T-helper 22 cell (primary cell): ENCODE data around the gene ADCY2.

Experiments
- DNase-seq: peaks from one replicate; pipeline ENCODE4 v3.0.0-alpha.2; 2020; ENCODE audit warnings: low read depth

Gene ADCY2

DNA sequence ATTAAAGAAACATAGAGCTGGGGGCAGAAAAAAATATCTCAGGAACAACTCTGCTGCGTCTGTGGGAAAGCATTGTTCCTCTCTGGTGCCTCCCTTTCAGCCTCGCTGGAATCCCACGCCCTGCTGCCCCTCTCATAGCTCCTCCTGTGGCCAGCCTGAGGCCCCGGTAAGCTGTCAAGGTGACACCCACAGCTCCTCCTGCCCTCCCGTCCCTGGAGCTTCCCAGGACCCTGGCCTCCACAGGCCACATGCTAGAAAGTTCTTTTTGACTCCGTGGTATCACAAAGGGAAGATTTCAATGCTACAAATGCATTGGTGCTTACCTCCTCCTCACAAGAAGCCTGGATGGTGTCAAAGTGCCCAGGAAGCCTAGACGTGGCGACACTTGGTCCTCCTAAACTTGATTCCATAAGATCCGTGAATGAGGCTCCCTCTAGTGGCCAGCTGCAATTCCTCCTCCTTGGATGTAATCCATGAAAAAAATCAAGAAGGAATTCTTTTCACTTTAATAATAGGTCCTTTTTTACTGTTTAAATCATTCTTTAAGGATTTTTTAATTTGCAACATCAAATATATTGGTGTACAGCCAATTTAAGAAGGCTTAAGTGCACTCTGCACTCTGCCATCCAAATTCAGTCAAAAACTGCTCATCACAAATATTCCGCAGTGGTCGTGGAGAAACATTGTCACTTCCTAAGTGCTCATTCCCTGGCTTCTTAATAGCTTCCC lies 350.1 kb downstream of the ADCY2 start:
- no peak for DNase-seq

DNA sequence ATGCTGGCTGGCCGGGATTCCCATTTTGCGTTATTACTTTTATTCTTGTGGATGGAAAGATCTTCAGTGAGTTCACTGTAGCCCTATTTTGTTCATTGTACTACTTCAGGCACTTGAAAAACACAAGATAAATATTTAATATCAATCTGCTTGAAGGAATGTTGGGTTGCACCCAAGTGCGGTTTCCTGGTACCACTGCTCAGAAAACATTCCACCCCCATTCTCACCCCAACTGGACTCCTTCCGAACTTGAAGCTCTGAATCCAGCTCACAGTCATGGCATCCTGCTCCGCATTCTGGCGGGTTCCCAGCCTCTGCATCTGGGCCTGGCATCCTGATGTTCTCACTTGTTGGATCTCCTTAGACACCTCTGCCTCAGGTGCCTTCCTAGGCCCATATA lies 351.8 kb downstream of the ADCY2 start:
- no peak for DNase-seq

- DNase-seq, result no peak
Observed at GRCh38 chr5:7749626-7750025, 353.7 kb downstream of the ADCY2 start.

DNA sequence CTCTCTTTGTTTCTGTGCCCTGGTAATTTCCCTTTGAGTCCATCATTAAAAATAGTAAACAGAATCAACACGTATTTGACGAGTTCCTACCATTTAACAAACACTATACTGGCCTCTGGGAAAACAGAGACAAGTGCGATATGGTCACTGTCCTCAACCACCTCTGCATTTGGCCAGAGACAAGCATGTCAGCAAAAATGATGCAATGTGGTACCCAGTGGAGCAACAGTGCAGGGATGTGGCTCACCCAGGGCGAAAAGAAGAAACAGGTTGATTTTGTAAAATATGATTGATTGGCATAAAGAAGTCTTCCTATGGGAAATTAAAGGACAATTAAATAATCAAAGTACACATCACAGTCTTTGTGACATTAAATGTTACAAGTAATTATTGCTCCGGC lies 355.9 kb downstream of the ADCY2 start:
- DNase-seq, result no peak

DNA sequence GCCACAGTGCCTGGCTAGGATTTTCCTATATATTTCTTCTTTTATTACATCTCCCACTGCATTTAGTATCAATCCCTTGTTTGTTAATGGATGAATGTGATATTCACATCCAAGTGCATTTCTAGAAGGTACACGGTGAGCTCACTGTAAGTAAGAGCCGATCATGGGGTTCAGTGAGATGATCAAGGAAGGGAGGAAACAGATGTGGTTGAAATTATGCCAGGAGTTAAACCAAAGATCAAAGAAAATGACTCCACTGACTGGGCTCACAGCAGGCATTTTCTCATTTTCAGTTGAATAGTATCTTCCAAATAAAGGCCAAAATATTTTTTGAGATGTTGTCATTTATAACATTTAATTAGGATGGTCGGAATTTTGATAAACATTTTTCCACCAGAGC lies 357.2 kb downstream of the ADCY2 start:
- no peak for DNase-seq

- no peak for DNase-seq
Observed at GRCh38 chr5:7753596-7753995, 357.7 kb downstream of the ADCY2 start.

- DNase-seq, result no peak
Observed at GRCh38 chr5:7754490-7754889, 358.6 kb downstream of the ADCY2 start.

DNA sequence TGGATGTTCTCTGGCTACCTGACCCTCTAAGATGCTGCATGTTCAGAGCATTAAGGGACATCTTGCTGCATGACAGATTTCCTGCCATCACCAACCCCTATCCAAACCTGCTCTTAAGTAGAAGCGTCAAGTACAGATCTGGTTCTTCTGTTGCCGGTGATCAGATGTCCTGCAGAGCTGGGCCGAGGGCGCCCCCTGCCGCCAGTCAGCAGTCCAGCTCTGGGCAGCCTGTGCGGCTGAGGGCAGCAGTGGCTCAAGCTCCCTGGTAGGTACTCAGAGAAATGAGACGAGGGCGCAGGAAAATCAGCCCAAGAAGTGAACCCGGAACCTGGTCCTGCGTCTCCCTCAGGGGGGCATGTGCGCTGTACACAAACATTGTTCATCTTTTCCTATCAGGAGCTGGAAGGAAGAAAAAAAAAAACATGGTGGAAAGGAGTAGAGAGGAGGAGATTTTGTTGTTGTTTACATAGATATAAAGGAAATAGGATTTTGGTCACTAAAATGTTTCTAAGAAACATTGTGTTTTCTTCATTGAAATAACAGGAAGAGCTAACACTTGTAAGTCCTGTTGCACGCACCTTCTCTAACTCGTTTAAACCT lies 359.2 kb downstream of the ADCY2 start:
- DNase-seq, result no peak

GRCh38 chr5:7755958-7756357 lies 360.0 kb downstream of the ADCY2 start:
- DNase-seq, result no peak

- DNase-seq, result no peak
Observed at GRCh38 chr5:7756453-7756852, 360.5 kb downstream of the ADCY2 start.

- DNase-seq, result no peak
Observed at GRCh38 chr5:7759257-7759871, 363.4 kb downstream of the ADCY2 start.

- no peak for DNase-seq
Observed at GRCh38 chr5:7759951-7760580, 364.1 kb downstream of the ADCY2 start.

DNA sequence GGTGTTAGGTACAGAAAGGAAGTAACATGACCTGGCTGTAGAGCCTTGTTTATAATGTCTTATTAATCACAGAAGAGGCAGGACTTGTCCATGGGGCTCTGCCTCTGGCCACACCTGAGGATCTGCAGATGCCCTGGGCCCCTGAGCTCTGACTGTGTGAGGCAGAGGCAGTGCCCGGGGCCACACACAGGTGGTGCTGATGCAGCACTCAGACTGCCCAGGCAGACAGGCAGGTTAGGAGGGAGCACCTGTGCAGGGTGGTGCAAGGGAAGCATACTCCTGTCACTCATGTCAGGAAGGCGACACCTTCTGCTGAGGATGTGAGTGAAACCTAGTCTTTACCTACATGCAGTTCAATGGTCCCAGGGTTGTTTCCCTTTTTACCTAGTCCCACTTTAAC lies 366.3 kb downstream of the ADCY2 start:
- no peak for DNase-seq

DNA sequence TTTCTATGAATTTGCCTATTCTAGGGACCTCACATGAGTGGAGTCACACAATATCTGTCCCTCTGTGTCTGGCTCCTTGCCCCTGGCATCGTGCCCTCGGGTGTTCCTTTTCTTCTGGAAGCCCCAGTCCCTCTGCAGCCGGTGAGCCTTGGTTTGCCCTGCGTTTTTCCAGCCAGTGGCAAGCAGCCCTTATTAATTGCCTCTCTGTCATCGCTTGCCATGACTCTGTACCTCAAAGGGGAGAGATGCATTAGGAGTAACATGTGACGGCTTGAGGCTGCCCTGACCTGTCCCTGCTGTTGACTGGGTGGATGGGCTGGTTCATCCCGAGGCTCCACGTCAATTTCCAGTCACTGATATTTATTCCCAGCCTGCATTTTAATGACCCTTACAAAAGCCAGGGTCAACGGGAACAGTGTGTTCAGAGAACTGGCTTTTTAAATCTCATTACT lies 367.7 kb downstream of the ADCY2 start:
- no peak for DNase-seq

DNA sequence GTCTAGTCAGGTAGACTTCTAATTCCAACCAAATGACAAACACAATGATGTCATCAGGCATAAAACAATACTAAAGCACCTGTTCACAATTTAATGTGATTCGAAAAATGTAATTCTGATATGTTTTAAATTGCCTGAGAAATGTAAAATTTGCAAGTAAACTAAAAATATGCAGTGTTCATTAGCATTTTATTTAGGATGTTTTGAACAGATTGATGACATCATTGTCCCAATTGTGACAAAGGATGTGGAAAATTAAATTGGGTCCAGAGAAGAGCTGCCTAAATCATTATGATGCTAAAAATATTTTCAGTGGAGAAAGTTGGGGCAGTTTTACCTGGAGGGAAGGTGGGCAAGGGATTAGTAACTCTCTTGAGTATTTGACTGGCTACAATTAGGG lies 368.5 kb downstream of the ADCY2 start:
- DNase-seq, result no peak

DNA sequence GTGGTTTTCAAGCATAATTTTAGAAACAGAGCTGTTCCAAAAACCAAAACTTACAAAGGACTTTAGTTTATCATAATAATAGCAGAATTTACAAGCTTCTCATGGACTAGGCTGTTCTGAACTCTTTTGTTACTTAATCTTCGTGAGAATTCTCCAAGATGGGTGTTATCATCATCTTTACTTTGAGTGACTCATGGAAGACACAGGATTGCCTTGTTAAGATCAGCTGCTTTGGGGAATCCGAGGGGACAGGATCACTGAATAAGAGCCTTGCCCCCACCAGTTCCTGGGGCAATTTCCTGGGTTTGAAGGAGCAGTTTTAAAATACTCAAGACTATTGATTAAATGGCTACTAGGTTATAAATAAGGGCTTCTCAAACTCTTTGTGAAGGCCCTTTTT lies 374.5 kb downstream of the ADCY2 start:
- no peak for DNase-seq

GRCh38 chr5:7772141-7772540 lies 376.2 kb downstream of the ADCY2 start:
- DNase-seq, result no peak

- no peak for DNase-seq
Observed at GRCh38 chr5:7773178-7773577, 377.2 kb downstream of the ADCY2 start.

GRCh38 chr5:7776442-7776841 lies 380.5 kb downstream of the ADCY2 start:
- DNase-seq, result no peak

- peak; percentile 4 for DNase-seq
Observed at GRCh38 chr5:7779019-7780005, 383.4 kb downstream of the ADCY2 start.

DNA sequence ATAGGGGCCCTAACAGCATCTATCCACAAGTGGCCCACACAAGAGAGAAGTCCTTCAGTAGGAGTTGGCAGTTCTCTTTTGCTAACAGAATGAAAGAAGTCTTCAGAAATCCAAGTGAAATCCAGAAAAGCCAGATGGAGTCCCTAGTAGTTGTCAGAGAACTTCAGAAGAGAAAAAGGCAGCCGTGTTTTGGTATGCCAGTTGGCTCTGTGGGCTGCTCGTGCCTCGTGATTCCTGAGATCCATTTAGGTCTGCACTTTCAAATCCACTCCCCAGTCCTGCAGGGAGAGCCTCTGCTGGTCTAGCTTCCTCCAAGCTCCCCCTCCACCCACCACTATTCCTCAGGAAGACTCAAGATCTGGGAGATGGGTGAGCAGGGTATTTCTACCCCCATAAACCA lies 386.0 kb downstream of the ADCY2 start:
- no peak for DNase-seq
